Hepatocyte (in vitro differentiated cells): ENCODE results near the gene SDHAF3. TPM values are rescaled to one million over a fixed set of nuclear protein-coding genes. Genes with fewer than 3 reads are reported as not detected.

Source experiments
- DNase-seq: peaks from one replicate; pipeline ENCODE4 v3.0.0-alpha.2; 2016; ENCODE audit warnings: low spot score
- H2AFZ ChIP-seq: fragments of 200-600 bp; sonication (generic); 2 replicates; pipeline ENCODE4 v1.6.0; 2016; ENCODE audit warnings: antibody characterized with exemption, mild to moderate bottlenecking
- H3K27ac ChIP-seq: fragments of 200-600 bp; sonication (generic); 2 replicates; pipeline ENCODE4 v1.5.1; 2016; ENCODE audit warnings: mild to moderate bottlenecking
- H3K27me3 ChIP-seq: fragments of 200-600 bp; sonication (generic); 2 replicates; pipeline ENCODE4 v1.6.1; 2016
- H3K36me3 ChIP-seq: fragments of 200-600 bp; sonication (generic); replicated peaks from 2 replicates; pipeline ENCODE4 v1.5.1; 2016; ENCODE audit warnings: low read depth; ENCODE audit not compliant: insufficient read depth
- H3K4me1 ChIP-seq: fragments of 200-600 bp; sonication (generic); 2 replicates; pipeline ENCODE4 v1.5.1; 2016; ENCODE audit warnings: mild to moderate bottlenecking, moderate library complexity; ENCODE audit not compliant: insufficient read depth
- H3K4me2 ChIP-seq: fragments of 200-600 bp; sonication (generic); 2 replicates; pipeline ENCODE4 v1.6.0; 2016
- H3K4me3 ChIP-seq: fragments of 200-600 bp; sonication (generic); 2 replicates; pipeline ENCODE4 v1.5.1; 2016; ENCODE audit warnings: mild to moderate bottlenecking
- H3K79me2 ChIP-seq: fragments of 200-600 bp; sonication (generic); 2 replicates; pipeline ENCODE4 v1.6.0; 2017; ENCODE audit warnings: mild to moderate bottlenecking
- H3K9me2 ChIP-seq: fragments of 200-600 bp; sonication (generic); replicated peaks from 2 replicates; pipeline ENCODE4 v1.6.0; 2017; ENCODE audit warnings: mild to moderate bottlenecking; ENCODE audit not compliant: insufficient read depth
- H3K9me3 ChIP-seq: fragments of 200-600 bp; sonication (generic); 2 replicates; pipeline ENCODE4 v1.5.1; 2016; ENCODE audit warnings: low read depth, mild to moderate bottlenecking
- H4K20me1 ChIP-seq: fragments of 200-600 bp; sonication (generic); 2 replicates; pipeline ENCODE4 v1.6.0; 2016; ENCODE audit warnings: mild to moderate bottlenecking; ENCODE audit not compliant: insufficient read depth, poor library complexity, severe bottlenecking
- EZH2 ChIP-seq: fragments of 200-600 bp; sonication (generic); IDR thresholded peaks from 2 replicates; pipeline ENCODE4 v1.6.1; 2016; ENCODE audit warnings: antibody characterized with exemption, mild to moderate bottlenecking, borderline replicate concordance
- EZH2phosphoT487 ChIP-seq: fragments of 200-600 bp; sonication (generic); IDR thresholded peaks from one replicate; pipeline ENCODE4 v1.6.1; 2018; ENCODE audit warnings: antibody characterized with exemption, mild to moderate bottlenecking, low read depth, moderate library complexity; ENCODE audit not compliant: unreplicated experiment, severe bottlenecking
- WGBS: methylation state at CpG from one replicate; pipeline ENCODE4 v1.1.6; 2016; ENCODE audit warnings: low lambda C conversion rate; ENCODE audit errors: missing lambda C conversion rate; 5-methylcytosine and 5-hydroxymethylcytosine counted together
- polyA plus RNA-seq: library from polyadenylated mRNA; unstranded; fragments of >200 nt; fragmentation: Nextera tagmentation; extraction: Ambion mirVana; gene quantifications from 2 replicates; pipeline ENCODE4 v1.2.1, GENCODE V29; 2016
- total RNA-seq: library from RNA; depleted of rRNA; stranded (reverse); fragments of >200 nt; gene quantifications from 2 replicates; pipeline ENCODE4 v1.2.3, GENCODE V29; 2014
- TF ChIP-seq, protein P1 (sequence below): fragments of 200-600 bp; sonication (generic); IDR thresholded peaks from 2 replicates; pipeline ENCODE4 v1.5.1; 2016; ENCODE audit warnings: antibody characterized with exemption, mild to moderate bottlenecking; ENCODE audit not compliant: poor library complexity

SDHAF3 gene
- total and polyA plus RNA-seq, 2 experiments from 2014 or later = 17.5 to 20.1 TPM

DNA sequence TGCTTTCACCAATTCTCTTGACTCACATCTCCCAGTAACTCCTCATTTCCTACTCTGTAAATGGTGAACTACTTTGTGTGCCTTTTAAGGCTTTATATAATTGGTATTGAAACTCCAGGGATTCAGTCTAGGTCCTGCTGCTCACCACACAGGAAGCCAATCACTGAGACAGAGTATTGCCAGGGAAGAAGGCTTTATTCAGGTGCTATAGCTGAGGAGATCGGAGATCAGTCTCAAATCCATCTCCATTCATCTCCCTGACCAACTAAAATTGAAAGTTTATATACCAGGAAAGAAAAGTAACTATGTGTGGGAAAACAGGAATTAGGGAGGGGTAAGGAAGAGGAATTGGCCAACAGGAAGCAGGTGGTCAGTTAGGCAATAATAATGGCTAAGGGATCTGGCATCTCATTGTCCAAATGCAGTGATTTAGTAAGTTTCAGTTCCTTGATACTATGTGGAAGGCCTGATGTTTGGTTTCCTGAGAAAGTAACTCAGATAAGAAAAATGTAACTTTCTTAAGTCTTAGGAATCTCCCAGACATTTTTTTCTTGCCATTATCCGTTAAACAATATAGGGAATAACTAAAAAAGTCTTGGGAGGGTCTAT lies 10.2 kb upstream of the SDHAF3 start:
- no peak overlapping the region for H3K27ac ChIP-seq
- 98% methylated on average over 2 of the region's 2 CpGs for WGBS
- H3K4me1 ChIP-seq = no peaks in the 10 kb centered on the region
- no peak overlapping the region for H3K4me3 ChIP-seq
- no peak overlapping the region for H3K4me2 ChIP-seq
- no peak for TF ChIP-seq EZH2phosphoT487
- no peak for TF ChIP-seq EZH2
- TF ChIP-seq, protein P1, sequence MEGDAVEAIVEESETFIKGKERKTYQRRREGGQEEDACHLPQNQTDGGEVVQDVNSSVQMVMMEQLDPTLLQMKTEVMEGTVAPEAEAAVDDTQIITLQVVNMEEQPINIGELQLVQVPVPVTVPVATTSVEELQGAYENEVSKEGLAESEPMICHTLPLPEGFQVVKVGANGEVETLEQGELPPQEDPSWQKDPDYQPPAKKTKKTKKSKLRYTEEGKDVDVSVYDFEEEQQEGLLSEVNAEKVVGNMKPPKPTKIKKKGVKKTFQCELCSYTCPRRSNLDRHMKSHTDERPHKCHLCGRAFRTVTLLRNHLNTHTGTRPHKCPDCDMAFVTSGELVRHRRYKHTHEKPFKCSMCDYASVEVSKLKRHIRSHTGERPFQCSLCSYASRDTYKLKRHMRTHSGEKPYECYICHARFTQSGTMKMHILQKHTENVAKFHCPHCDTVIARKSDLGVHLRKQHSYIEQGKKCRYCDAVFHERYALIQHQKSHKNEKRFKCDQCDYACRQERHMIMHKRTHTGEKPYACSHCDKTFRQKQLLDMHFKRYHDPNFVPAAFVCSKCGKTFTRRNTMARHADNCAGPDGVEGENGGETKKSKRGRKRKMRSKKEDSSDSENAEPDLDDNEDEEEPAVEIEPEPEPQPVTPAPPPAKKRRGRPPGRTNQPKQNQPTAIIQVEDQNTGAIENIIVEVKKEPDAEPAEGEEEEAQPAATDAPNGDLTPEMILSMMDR = no peak
- H3K27me3 ChIP-seq = peaks cover 2% of the 10 kb centered on the region
- H3K36me3 ChIP-seq = no peaks in the 10 kb centered on the region
- no peaks in the 10 kb centered on the region for H3K79me2 ChIP-seq
- no peaks in the 10 kb centered on the region for H4K20me1 ChIP-seq
- no peak overlapping the region for H2AFZ ChIP-seq
- no peaks in the 10 kb centered on the region for H3K9me3 ChIP-seq
- no peak for DNase-seq
- no peaks in the 10 kb centered on the region for H3K9me2 ChIP-seq

GRCh38 chr7:97116308-97116707 lies 1.2 kb upstream of the SDHAF3 start:
- Histone ChIP-seq H3K27me3 (no peaks in the 10 kb centered on the region), H2AFZ (peak overlapping the region; percentile 96), H3K4me1 (peaks cover 14% of the 10 kb centered on the region), H3K79me2 (peaks cover 26% of the 10 kb centered on the region), H3K9me2 (no peaks in the 10 kb centered on the region), H4K20me1 (no peaks in the 10 kb centered on the region), H3K4me2 (peak overlapping the region; percentile 70), H3K4me3 (no peak overlapping the region), H3K27ac (peak overlapping the region; percentile 91), H3K9me3 (no peaks in the 10 kb centered on the region), H3K36me3 (no peaks in the 10 kb centered on the region)
- TF ChIP-seq, protein P1 = no peak
- DNase-seq = peak; percentile 29
- 67% methylated on average over 5 of the region's 5 CpGs for WGBS

GRCh38 chr7:97117035-97117371 lies 495 bp upstream of the SDHAF3 start:
- WGBS = 81% methylated on average over 9 of the region's 9 CpGs
- no peak overlapping the region for H3K4me3 ChIP-seq

More at GRCh38 chr7:97117035-97117371, 495 bp upstream of the SDHAF3 start:
- TF ChIP-seq EZH2phosphoT487 (no peak), EZH2 (no peak)
- TF ChIP-seq, protein P1 = no peak
- Histone ChIP-seq H3K4me2 (peak overlapping the region; percentile 70), H2AFZ (peak overlapping the region; percentile 96), H3K9me3 (no peaks in the 10 kb centered on the region), H3K79me2 (peaks cover 26% of the 10 kb centered on the region), H3K4me1 (peaks cover 14% of the 10 kb centered on the region), H3K36me3 (no peaks in the 10 kb centered on the region), H3K27me3 (no peaks in the 10 kb centered on the region), H3K27ac (peak overlapping the region; percentile 91), H3K9me2 (no peaks in the 10 kb centered on the region), H4K20me1 (no peaks in the 10 kb centered on the region)
- DNase-seq = no peak
